LoVo (cell line): Measurements from ENCODE around the gene PRAME.
A peak's percentile ranks its signal among the peaks of the same experiment; 100 is the strongest.

Experiments
- DNase-seq: peaks from one replicate; pipeline ENCODE4 v3.0.0-alpha.2; 2016; ENCODE audit warnings: low spot score

The PRAME gene

DNA sequence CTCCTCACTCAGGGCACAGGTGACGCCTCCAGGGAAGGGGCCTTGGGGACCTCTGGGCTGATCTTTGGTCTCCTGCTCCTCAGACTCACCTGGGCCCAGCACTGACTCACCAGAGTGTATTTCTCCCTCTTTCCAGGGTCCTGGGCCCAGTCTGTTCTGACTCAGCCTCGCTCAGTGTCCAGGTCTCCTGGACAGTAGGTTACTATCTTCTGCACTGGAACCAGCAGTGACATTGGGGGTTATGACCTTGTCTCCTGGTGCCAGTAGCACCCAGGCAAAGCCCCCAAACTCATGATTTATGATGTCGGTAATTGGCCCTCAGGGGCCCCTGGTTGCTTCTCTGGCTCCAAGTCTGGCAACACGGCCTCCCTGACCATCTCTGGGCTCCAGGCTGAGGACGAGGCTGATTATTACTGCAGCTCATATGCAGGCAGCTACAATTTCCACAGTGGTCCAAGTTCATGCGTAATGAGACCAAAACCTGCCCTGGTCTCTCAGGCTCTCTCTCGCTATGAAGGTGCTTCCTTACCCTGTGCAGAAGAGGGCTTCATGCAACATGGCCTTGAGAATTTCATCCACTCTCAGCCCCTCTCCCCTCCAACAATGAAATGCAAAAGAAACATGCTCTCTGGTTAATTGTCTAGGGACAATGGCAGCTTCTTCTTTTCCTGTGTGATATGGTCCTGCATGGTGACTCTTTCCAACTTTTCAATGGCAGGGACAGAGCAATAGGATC is 21.0 kb upstream of the PRAME start:
- no peak for DNase-seq

DNA sequence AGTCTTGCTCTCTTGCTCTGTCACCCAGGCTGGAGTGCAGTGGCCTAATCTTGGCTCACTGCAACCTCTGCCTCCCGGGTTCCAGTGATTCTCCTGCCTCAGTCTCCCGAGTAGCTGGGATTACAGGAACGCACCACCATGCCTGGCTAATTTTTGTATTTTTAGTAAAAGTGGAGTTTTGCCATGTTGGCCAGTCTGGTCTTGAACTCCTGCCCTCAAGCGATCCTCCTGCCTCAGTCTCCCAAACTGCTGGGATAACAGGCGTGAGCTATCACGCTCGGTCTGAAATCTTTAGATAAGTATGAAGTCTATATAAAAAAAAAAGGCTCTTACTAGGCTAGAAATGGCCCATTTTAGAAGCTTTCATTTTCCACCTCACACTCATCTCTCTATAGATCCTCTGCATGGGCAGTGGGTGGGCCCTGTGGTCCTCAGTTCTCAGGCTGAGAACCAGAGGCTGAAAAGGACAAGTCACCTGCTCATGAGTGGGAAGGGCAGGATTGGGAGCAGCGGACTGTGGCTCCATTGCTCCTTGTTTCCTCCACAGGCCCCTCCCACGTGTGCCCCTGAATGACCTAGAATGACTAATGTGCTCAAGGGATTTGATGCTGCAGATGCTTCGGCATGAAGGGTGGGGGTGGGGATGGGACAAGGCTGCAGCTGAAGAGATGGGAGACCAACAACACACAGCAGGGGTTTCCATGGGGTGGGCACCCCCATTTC is 19.8 kb upstream of the PRAME start:
- no peak for DNase-seq

DNA sequence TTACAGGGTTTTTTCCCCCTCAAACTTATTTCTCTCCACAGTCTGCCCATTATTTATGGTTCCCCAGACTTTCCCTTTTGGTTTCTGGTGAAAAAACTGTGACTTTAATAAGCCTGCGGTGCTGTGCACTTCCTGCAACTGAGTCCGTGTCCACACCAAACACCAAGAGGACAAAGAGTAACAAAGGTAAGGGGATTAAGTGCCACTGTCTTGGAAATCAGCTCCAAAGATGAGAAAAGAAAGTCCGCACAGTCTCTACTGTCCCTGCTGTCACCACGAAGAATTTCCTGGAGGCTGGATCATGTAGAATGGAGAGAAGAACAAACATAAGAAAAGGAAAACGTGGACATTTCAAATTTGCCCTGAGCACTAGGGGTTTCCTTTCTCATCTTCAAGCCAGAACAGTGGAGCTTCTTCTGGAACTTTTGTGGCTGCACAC is 17.9 kb upstream of the PRAME start:
- no peak for DNase-seq

DNA sequence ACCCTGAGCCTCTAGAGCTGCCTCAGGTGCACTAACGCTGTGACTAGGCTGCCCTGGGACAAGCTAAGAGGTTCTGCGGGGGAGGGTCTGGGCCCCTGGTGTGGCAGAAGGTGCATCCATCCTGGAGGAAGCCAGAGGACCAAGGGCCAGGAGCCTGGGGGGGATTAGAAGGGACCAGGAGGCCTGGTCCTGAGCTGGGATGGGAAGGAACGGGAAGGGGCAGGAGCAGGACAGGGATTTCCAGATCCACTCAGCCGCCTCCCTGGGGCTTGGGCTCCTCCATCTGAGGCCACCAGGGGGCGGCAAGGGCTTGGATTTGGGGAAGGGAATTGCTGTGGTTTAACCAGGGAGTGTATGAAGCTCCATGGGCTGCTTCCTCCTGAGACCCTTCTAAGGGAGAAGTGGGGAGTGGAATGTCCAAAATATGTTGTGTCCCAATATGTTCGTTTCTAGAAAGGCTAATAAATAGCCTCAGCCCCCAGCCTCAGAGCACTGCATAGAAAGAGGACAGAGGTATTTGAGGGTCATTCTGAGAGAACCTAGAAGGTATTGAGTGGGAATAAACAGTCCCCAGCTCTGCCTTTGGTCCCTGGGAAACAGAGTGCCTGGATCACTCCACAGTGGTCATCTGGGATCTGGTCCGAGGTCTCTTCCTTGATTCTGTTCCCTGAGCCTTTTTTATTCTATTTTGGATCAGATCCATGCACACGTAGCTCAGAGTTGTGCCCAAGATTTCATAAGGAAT is 17.4 kb upstream of the PRAME start:
- DNase-seq: peak; percentile 40

DNA sequence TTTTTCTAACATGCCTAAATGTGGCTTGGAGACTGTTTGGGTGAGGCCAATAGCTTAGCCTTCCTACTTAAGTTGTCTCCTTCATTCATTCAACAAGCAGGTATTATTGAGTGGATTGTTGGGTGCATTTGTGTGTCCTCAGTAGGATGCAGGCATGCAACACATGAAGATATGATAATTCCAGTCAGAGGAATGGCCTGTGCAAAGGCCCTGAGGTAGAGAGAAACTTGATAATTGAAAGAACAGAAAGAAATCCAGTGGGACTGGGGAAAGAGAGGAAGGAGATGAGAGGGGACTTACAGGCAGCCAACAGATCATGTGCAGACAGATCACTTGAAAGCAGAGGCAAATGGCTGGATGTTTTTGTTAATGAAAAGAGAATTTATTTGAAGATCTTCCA is 15.3 kb upstream of the PRAME start:
- no peak for DNase-seq

DNA sequence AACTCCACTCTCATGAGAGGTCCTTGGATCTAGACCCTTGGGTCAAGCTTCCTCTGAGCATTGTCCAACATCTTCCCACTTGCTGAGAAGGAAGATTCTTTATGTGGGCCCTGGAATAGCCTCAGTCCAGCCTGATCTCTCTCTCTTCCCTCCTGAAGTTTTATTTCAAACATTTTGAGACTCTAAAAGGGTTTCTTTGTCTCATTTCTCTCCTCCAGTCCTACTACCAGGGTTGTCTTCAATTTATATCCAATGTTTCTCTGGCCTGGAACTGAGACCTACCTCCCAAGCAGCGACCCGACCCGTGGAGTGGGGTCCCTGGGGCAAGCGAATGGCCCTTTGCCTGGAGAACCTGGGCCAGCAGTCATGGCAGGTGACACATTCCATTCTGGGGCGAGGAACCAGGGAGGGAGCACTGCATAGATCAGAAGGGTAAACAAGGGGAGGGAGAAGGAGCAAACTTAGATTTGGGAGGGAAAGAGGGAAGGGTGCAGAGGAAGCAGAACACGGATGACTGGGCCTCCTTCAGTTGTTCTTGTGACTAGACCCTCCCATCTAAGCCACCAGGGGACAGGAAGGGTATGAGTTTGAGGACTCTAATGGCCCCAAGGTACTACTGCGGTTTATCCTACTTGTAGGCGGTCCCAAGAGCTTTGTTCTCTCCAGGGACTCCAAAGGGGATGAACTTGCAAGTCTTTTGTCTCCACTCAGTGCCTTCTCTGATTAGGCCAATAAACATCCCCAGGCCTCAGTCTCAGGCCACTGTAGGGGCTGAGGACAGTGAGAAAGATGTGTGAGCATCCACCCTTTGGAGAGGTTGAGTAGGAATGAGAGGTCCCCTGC is 14.2 kb upstream of the PRAME start:
- no peak for DNase-seq

DNA sequence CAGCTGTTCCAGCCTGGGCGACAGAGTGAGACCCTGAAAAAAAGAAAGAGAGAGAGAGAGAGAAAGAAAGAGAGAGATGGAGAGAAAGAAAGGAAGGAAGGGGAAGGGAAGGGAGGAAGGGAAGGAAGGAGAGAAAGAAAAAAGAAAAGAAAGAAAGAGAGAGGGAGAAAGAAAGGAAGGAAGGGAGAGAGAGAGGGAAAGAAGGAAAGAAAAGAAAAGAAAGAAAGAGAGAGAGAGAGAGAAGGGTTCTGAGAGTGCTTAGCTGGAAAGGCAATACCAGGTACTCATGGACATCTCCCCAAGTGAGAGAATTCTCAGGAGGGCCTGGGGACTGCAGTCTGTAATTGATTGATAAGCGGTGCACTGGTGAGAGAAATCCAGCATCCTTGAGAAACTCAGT is 12.8 kb upstream of the PRAME start:
- no peak for DNase-seq

DNA sequence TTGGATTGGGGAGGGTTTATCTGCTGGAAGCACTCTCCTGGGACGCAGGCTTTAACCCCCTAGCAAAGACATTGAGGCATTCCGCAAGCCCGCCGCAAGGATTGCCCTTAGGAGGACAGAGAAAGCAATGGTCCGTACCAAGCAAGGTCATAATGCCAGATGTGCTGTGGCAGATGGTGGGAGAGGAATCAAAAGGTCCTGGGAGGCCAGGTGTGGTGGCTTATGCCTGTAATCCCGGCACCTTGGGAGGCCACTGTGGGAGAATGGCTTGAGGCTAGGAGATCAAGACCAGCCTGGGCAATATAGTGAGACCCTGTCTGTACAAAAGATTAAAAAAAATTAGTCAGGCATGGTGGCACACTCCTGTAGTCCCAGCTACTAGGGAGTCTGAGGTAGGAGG is 12.4 kb upstream of the PRAME start:
- DNase-seq: no peak

DNA sequence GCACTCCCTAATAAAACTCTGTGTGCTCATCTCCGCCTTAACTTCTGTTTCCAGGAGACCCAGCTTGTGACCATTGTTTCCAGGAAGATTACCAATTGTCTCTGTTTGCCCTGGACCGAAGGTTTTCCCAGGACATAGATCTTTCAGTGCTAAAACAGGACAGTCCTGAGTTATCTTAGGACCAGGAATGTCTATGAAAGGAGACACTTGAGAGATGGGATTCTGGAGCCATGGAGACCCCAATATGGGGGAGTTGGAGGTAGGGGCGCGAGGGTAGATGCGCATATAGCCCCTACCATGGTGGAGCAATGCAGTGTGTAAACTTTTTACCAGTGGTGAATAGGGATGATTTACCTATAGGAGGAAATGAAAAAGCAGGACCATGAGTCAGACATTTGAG is 10.2 kb upstream of the PRAME start:
- DNase-seq: no peak

DNA sequence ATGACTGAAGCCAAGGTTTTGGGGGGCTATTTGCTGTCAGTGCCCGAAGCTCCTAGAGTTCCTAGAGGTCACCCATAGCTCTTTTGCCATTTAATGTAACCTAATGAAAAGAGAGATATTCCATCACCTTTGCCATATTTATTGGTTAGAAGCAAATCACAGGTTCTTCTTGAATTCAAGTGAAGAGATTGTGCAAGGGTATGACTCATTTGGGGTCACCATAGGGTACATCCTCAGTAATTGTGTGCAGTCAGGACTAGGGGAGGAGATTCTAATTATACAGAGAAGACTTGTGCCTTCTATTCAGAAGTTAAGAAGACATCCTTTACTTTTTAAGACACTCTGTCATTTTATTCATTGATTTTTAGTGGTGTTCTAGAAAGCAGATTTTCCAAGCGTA is 6.9 kb upstream of the PRAME start:
- no peak for DNase-seq

DNA sequence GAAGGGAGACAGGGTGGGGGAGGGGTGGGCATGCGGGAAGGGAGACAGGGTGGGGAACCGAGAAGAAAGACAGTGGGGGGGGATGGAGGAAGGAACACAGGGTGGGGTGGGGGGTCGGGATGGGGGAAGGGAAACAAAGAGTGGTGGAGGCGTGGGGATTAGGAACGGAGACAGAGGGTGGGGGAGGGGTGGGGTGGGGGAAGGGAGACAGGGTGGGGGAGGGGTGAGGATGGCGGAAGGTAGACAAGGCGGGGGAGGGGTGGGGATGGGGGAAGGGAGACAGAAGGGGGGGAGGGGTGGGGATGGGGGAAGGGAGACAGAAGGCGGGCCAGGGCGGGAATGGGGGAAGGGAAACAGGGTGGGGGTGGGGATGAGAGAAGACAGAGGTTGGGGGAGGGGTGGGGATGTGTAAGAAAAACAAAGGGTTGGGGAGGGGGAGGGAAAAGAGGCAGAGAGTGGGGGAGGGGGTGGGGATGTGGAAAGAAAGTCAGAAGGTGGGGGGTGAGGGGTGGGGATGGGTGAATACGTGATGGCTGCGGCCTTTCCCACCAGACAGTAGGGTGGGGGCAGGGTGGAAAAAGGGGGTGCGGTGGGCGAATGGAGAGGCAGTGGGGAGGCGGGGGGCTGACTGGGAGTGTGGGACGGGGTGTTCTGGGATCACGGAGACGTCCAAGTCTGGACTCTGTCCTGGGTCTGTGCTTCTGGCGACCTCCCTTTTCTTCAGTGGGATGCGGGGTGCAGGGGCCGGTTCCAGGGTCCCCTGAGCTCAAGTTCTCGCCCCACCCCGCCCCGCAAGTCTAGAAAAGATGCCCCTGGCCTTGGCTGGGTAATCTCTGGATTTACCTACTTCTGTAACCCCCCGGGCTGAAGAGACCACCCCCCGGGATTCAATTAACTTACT is 744 bp downstream of the PRAME start:
- no peak for DNase-seq

DNA sequence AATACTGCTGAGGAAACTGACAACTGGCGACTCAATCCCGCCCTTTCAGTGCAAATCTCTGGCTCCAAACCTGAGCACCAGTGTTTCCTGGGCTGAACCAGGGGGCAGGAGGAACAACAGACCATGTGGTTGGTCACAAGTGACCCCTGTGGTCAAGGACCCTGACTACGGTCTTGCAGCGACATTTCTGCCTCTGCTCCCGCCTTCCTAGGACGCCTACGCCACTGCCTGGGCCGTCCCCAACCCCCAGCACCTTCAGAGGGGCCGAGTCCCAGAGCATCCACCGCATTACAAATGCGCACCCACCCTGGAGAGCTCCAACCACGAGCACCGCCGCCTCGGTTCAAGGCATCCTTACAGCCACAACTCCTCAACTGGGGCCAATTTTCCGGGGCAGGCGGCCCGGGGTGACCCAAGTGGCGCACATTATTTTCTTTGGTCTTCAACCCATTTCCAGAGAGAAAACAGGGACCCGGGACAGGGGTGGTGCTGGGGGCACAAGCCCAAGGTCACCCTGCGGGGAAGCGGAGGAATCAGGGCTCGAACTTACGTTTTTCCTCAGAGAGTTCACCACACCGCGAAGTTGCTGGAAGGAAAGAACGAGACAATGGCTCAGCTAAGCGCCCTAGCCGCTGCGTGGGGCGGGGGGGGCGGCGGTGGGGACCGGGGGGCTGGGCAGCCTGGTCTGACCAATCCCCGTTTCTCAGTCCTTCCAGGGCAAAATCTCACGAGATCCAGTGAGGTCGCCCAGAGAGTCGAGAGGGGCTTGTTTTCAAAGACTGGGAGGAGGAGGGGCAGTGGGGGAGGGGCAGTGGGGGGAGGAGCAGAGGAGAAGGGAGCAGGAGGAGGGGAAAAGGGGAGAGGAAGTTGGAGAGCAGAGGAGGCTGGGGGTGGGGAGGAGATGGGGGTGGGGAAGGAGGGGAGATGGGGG is 1.8 kb downstream of the PRAME start:
- no peak for DNase-seq

DNA sequence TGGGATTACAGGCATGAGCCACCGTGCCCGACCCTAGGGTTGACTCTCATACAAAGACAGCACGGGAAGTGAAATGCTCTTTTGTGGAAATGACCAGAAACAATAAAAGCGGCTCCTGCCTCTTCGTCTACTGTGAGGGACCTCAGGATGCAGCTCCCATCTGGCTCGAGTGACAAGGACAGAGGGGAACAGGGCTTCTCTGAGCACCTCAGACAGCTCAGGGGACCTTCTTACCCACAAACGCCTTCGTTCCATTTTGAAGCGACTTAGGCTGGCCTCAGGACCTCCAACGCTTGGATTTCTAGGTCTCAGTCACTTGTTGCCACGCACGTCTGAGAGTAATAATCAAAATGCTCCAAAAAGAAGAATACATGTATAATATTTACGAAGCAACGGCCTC is 2.5 kb downstream of the PRAME start:
- no peak for DNase-seq

DNA sequence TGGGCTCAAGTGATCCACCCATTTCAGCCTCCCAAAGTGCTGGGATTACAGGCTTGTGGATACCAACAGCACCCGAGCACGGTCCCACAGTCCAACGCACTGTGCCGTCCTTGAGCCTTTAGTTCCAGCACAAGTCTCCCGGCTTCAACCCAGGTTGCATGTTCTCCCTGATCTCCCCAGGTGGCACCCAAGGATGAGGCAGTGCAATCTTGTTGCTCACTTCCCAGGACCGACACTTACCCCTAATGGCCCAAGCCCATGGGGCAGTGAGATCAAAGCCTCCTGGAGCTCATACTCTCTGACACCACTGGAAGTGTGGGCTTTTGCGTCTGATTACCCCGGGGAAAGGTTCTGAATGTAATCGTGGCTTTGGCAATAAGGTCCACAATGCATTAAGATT is 3.5 kb downstream of the PRAME start:
- no peak for DNase-seq

DNA sequence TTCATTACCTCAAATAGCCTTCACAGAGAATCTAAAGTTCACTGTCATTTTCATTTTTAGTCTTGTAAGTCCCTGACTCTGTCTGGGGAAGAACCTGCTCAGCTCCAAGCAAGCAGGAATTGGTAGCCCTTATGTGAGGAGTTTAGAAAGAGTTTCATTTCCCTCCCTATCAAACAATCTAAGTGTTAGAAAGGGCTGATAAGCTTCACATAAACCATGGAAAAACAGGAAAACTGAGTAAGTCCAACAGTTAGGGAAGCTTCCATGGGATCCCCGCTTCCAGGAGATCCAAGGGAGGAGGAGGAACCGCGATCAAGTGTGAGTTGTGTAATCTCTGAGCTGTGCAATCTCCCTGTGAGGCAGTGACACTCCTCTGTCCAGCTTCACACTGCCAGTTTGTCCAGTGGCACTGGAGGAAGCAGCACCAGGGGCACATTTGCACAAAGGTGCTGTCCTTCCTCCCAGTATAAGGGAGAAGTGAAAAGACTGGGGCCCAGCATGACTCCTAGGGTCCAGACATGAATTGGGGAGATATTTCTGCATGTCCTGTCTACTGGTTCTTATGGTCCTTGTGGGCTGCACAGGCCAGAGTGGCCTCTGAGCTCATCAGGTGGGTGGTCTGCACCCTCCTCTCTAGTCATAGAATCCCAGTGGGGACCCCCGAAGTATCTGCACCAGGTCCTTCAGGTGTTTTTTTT is 4.3 kb downstream of the PRAME start:
- DNase-seq: no peak

DNA sequence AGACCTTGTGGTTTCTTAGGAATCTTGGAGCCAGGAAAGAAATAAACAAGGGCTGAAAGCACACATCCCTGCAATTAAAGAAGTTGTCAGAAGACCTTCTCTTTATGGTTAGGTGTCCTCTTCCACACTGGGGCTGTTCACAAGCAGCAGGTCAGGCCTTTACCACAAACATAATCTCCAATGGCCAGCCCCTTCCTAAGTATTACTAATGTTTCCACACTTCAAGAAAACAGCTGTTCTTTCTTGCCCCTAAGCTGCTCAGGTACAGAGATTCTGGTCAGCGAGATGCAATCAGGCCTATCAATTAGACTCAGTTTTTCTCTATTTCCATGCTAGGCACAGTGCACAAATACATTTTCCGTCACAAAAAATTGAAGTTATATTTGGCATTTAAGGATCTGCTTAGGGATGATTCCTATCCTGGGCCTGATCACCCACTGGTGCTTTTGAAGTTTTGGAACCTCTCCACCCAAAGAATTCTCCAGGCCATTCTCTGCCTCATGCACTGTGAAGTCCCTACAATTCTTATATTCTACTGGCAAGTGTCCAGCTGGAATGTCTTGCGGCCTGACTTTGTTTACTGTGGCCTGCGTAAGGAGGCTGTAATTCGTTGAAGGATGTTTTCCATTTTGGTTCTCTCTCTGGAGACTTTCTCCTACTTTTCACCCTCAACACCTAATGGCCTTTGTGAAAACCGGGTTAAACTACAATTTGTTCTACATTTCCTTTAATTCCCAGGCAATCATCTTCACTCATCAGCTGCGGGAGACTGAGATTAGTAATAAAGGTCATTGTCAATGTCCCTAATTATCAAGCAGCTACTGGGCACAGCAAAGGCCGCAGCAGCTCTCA is 5.1 kb downstream of the PRAME start:
- DNase-seq: no peak

DNA sequence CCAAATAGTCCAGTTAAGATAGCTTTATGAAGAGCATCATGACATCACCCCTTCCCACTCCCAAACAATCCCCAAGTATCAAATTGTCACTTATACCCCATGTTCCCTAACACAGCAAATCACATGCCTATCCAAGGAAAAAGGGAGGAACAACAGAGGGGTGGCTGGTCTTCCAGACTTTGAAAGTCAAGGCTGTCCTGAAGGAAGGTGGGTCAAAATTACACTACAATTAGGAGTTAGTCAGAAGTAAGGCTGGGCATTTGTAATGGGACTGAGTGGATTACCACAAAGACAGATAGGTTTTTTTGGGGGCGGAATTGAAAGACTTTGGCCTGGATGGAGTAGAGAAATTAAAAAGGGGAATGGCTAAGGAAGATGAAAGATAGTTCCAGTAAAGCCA is 5.9 kb downstream of the PRAME start:
- no peak for DNase-seq

DNA sequence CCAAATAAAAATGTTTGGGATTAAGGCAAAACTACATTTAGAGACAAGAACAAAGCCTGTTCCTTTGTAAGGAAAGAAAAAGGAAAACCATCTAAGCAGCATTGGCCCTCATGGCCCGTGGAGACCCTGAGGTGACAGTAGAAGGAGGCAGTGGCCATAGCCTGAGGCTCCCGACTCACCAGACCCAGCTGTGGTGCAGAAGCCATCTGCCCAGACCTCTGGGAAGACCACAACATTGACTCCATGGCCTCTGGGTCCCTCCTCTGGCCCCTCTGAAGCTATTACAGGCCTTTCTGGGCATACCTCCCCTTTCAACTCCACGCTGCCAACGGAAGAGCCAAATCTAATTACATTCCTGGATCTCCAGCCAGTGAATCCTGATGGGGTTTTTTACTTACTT is 6.4 kb downstream of the PRAME start:
- no peak for DNase-seq
